ENCODE measurements around the gene SLC22A3.

SLC22A3 gene

GRCh38 chr6:160421854-160422253 is 73.7 kb downstream of the SLC22A3 start:
- no peak for TF ChIP-seq POLR2A (IDR thresholded peaks at IDR 0.05; ENCODE audit: extremely low read depth, insufficient read length)
- TF ChIP-seq, protein P1, sequence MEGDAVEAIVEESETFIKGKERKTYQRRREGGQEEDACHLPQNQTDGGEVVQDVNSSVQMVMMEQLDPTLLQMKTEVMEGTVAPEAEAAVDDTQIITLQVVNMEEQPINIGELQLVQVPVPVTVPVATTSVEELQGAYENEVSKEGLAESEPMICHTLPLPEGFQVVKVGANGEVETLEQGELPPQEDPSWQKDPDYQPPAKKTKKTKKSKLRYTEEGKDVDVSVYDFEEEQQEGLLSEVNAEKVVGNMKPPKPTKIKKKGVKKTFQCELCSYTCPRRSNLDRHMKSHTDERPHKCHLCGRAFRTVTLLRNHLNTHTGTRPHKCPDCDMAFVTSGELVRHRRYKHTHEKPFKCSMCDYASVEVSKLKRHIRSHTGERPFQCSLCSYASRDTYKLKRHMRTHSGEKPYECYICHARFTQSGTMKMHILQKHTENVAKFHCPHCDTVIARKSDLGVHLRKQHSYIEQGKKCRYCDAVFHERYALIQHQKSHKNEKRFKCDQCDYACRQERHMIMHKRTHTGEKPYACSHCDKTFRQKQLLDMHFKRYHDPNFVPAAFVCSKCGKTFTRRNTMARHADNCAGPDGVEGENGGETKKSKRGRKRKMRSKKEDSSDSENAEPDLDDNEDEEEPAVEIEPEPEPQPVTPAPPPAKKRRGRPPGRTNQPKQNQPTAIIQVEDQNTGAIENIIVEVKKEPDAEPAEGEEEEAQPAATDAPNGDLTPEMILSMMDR (IDR thresholded peaks at IDR 0.05; ENCODE audit: low read depth, low read length) = no peak
- DNase-seq (ENCODE audit: low read depth) = no peak
- H3K4me3 ChIP-seq (ENCODE audit: low read depth, low read length) = no peak overlapping the region

DNA sequence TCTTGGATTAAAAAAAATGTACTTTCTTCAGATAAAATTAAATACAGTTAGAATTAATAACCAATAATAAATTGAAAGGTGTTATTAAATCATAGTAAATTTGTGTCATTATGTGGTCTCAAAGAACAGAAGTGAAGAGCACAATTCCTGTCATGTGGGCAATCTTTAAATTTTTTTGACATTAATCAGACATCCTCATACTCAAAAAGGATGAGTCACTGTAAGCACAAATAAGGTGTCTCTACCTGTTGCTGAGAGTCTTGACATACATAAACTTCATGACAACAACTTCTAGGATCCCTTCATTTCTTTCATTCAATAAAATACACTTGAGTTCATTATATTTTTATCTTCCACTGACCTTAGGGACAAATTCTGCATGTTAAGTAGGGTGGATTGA is 76.1 kb downstream of the SLC22A3 start:
- TF ChIP-seq MAX (IDR thresholded peaks at IDR 0.05; ENCODE audit: low read depth, low read length) = no peak
- TF ChIP-seq, protein P1 (IDR thresholded peaks at IDR 0.05; ENCODE audit: low read depth, low read length) = no peak
- no peak for TF ChIP-seq POLR2A (IDR thresholded peaks at IDR 0.05; ENCODE audit: extremely low read depth, insufficient read length)
- no peak for TF ChIP-seq MYC (IDR thresholded peaks at IDR 0.05; ENCODE audit: low read depth, low read length)
- DNase-seq (ENCODE audit: low read depth) = no peak
- H3K4me3 ChIP-seq (ENCODE audit: low read depth, low read length) = no peak overlapping the region

DNA sequence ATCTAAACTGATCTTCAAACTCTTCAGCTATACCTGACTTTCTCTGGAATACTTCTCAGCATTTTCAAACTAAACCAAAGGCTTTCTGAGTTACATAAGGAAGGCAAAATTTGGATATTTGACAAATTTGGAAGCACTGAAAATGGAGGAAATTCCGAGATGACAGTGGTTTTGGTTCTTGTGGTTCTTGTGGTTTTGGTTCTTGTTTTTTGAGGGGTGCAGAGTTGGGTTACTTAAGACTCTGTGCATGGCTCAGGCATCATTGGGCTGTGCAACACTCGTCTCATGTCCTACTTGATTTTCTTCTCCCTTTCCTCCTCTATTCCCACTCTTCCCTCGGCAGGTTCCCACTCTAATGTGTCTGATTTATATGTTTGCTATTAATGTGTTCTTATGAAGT is 78.0 kb downstream of the SLC22A3 start:
- peak; percentile 7 for DNase-seq (ENCODE audit: low read depth)
- no peak overlapping the region for H3K4me3 ChIP-seq (ENCODE audit: low read depth, low read length)
- no peak for TF ChIP-seq MYC (IDR thresholded peaks at IDR 0.05; ENCODE audit: low read depth, low read length)
- TF ChIP-seq POLR2A (IDR thresholded peaks at IDR 0.05; ENCODE audit: extremely low read depth, insufficient read length) = no peak
- no peak for TF ChIP-seq MAX (IDR thresholded peaks at IDR 0.05; ENCODE audit: low read depth, low read length)
- TF ChIP-seq, protein P1 (IDR thresholded peaks at IDR 0.05; ENCODE audit: low read depth, low read length) = no peak

DNA sequence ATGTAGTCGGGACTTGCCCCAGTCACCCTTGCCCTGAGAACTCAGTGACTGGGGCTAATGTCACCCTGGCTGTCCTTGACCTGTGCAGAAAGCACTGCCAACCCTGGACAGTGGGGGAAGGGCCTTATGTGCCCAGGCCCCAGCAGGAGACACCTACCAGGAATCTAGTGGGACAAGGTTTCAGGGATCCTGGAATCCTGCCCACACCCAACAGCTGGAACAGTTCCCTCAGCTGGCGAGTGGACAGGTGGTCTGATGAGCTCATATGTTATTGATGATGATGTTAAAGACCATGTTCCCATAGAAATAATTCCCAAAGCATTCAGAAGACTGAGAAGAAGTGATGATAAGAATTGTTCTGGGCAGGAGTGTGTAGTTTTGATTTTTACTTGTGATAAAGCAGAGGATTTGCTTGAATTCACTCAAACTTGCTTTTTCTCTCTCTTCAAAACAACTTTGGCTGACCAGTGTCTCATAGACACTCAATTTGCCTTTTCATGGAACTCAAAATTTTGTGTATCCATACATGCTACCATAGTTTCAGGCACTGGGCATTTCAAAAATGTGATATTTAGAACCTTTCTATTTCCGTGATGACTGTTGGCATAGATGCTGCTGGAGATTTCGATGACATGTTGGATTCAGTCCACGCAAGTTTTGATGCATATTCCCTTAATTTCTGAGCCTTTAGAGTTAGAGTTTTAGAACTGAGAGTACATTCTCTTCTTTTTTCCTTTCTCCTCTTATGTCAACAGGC is 79.3 kb downstream of the SLC22A3 start:
- H3K4me3 ChIP-seq (ENCODE audit: low read depth, low read length) = no peak overlapping the region
- TF ChIP-seq POLR2A (IDR thresholded peaks at IDR 0.05; ENCODE audit: extremely low read depth, insufficient read length) (no peak), MYC (IDR thresholded peaks at IDR 0.05; ENCODE audit: low read depth, low read length) (no peak), MAX (IDR thresholded peaks at IDR 0.05; ENCODE audit: low read depth, low read length) (no peak)
- TF ChIP-seq, protein P1 (IDR thresholded peaks at IDR 0.05; ENCODE audit: low read depth, low read length) = no peak
- no peak for DNase-seq (ENCODE audit: low read depth)

- H3K4me3 ChIP-seq (ENCODE audit: low read depth, low read length) = no peak overlapping the region
- no peak for DNase-seq (ENCODE audit: low read depth)
- no peak for TF ChIP-seq POLR2A (IDR thresholded peaks at IDR 0.05; ENCODE audit: extremely low read depth, insufficient read length)
- no peak for TF ChIP-seq MYC (IDR thresholded peaks at IDR 0.05; ENCODE audit: low read depth, low read length)
- no peak for TF ChIP-seq MAX (IDR thresholded peaks at IDR 0.05; ENCODE audit: low read depth, low read length)
- TF ChIP-seq, protein P1 (IDR thresholded peaks at IDR 0.05; ENCODE audit: low read depth, low read length) = no peak
Measured at GRCh38 chr6:160428069-160428430, 79.9 kb downstream of the SLC22A3 start.

Data from NB4 (cell line).